Stomach (tissue), 9 donors: Measurements from ENCODE around the gene ARID1B. TPM values are rescaled to one million over a fixed set of nuclear protein-coding genes. Genes with fewer than 3 reads are reported as not detected.

Source experiments
- DNase-seq, 2 donors: peaks; one replicate each; pipeline versions ENCODE4 v3.0.0 to v3.0.0-alpha.2; 2013 to 2019
- H3K27ac ChIP-seq, 5 donors: fragments of 200-600 bp in 4 of 5; sonication (generic) in 4 of 5; one replicate each; pipeline ENCODE4 v1.5.1; 2013 to 2019; ENCODE audit warnings: mild to moderate bottlenecking in 1 of 5, moderate library complexity in 1 of 5
- H3K27me3 ChIP-seq, 3 donors: fragments of 200-600 bp; sonication (generic); one replicate each; pipeline ENCODE4 v1.5.1; 2017 to 2019; ENCODE audit warnings: mixed run types in 1 of 3
- H3K36me3 ChIP-seq, 4 donors: fragments of 200-600 bp; sonication (generic); 1 replicate in 3 of 4; 2 replicates in 1 of 4; pipeline ENCODE4 v1.5.1; 2016 to 2019
- H3K4me1 ChIP-seq, 4 donors: fragments of 200-600 bp; sonication (generic); one replicate each; pipeline ENCODE4 v1.5.1; 2016 to 2019
- H3K4me3 ChIP-seq, 4 donors: fragments of 200-600 bp; sonication (generic) in 3 of 4; one replicate each; pipeline ENCODE4 v1.5.1; 2016 to 2019; ENCODE audit warnings: mild to moderate bottlenecking in 1 of 4
- H3K9me3 ChIP-seq, 4 donors: fragments of 200-600 bp; sonication (generic); one replicate each; pipeline ENCODE4 v1.5.1; 2016 to 2019
- CTCF ChIP-seq, 7 experiments: fragments of 450-650 bp in 4 of 7; fragments of 200-600 bp in 3 of 7; sonication (generic) in 3 of 7; IDR thresholded peaks; one replicate each; pipeline ENCODE4 v1.5.1; 2016 to 2019; ENCODE audit warnings: antibody characterized with exemption in 7 of 7, control low read depth in 2 of 7, mild to moderate bottlenecking in 1 of 7
- EP300 ChIP-seq: sonication (generic); formaldehyde crosslinking; IDR thresholded peaks from one replicate; pipeline ENCODE4 v1.6.1; 2017; ENCODE audit warnings: antibody characterized with exemption
- POLR2A ChIP-seq, 4 donors: fragments of 450-650 bp; IDR thresholded peaks; one replicate each; pipeline ENCODE4 v1.6.1; 2016; ENCODE audit warnings: antibody characterized with exemption in 4 of 4, control low read depth in 2 of 4, mild to moderate bottlenecking in 1 of 4, moderate library complexity in 1 of 4
- POLR2AphosphoS5 ChIP-seq, 3 donors: sonication (generic); formaldehyde crosslinking; IDR thresholded peaks; one replicate each; pipeline ENCODE4 v1.6.1; 2016; ENCODE audit warnings: antibody characterized with exemption in 3 of 3
- WGBS, 5 donors: extraction: QIAGEN DNeasy Blood & Tissue Kit in 3 of 5; methylation state at CpG; one replicate each; pipeline versions ENCODE4 v1.1.5 to v1.1.7; 2013 to 2018; 5-methylcytosine and 5-hydroxymethylcytosine counted together
- intact Hi-C: fragments of 100-400 bp; cut with DNase I; formaldehyde crosslinking; loops from one replicate; pipeline ENCODE4 v1.15.1; 2023; ENCODE audit warnings: low total_unique reads
- polyA plus RNA-seq, 3 donors: library from polyadenylated mRNA; stranded (reverse); fragments of 200-250 nt; gene quantifications; one replicate each; pipeline ENCODE4 v1.2.3, GENCODE V29; 2013
- total RNA-seq, 5 donors: library from RNA; depleted of rRNA; stranded (reverse); fragments of >200 nt; gene quantifications; one replicate each; pipeline versions ENCODE4 v1.1.0 to v1.2.3, GENCODE V29; 2014 to 2016
- donor health status: healthy with polysubstance abuse.
- donor health status: Bipolar disorder and iron deficiency.
- donor health status: healthy.

Gene ARID1B
- total and polyA plus RNA-seq, 8 donors: 8.8 to 183 (median 48.3) TPM

GRCh38 chr6:157244780-157245179 lies 467.6 kb downstream of the ARID1B start:
- TF ChIP-seq POLR2A (IDR thresholded peaks at IDR 0.05): no peak
- no peak for TF ChIP-seq EP300
- TF ChIP-seq POLR2AphosphoS5 (IDR thresholded peaks at IDR 0.05): no peak
- no peak for TF ChIP-seq CTCF (IDR thresholded peaks at IDR 0.05)
- H3K4me1 ChIP-seq: peaks cover 11 to 38% (median 24%) of the 10 kb centered on the region in 4 donors
- H3K4me3 ChIP-seq: no peak overlapping the region
- peak overlapping the region in 2 of 5 donors; percentile 3 to 39 for H3K27ac ChIP-seq
- WGBS, 5 donors: 53 to 71% (median 58%) methylated on average over 4 of the region's 4 CpGs
- no peaks in the 10 kb centered on the region for H3K36me3 ChIP-seq
- no peaks in the 10 kb centered on the region for H3K9me3 ChIP-seq
- no peaks in the 10 kb centered on the region for H3K27me3 ChIP-seq
- intact Hi-C loops: no loop called here
- no peak for DNase-seq

GRCh38 chr6:157245436-157245835 lies 468.3 kb downstream of the ARID1B start:
- Histone ChIP-seq H3K4me3 (no peak overlapping the region), H3K36me3 (no peaks in the 10 kb centered on the region), H3K4me1 (peaks cover 7 to 32% (median 20%) of the 10 kb centered on the region in 4 donors), H3K9me3 (no peaks in the 10 kb centered on the region), H3K27ac (peak overlapping the region in 2 of 5 donors; percentile 36 to 39), H3K27me3 (no peaks in the 10 kb centered on the region)
- intact Hi-C loops: no loop called here
- DNase-seq: no peak
- TF ChIP-seq CTCF (IDR thresholded peaks at IDR 0.05) (no peak), POLR2A (IDR thresholded peaks at IDR 0.05) (no peak)
- 65 to 71% (median 68%) methylated on average over 12 to 13 of the region's 13 CpGs for WGBS, 5 donors

- Histone ChIP-seq H3K4me1 (peaks cover 0 to 25% (median 13%) of the 10 kb centered on the region in 4 donors), H3K36me3 (no peaks in the 10 kb centered on the region), H3K27ac (peak overlapping the region in 2 of 5 donors; percentile 14 to 36), H3K9me3 (no peaks in the 10 kb centered on the region), H3K27me3 (no peaks in the 10 kb centered on the region), H3K4me3 (no peak overlapping the region)
- DNase-seq: peak in 1 of 2 donors; percentile 51
- TF ChIP-seq EP300: no peak
- no peak for TF ChIP-seq CTCF (IDR thresholded peaks at IDR 0.05)
- TF ChIP-seq POLR2AphosphoS5 (IDR thresholded peaks at IDR 0.05): no peak
- no peak for TF ChIP-seq POLR2A (IDR thresholded peaks at IDR 0.05)
- intact Hi-C loops: no loop called here
- whole genome bisulfite sequencing, 5 donors: 84 to 94% (median 93%) methylated on average over 20 to 21 of the region's 21 CpGs
These were observed 469.0 kb downstream of the ARID1B start for GRCh38 chr6:157246048-157246630.

GRCh38 chr6:157246771-157247484 lies 469.8 kb downstream of the ARID1B start:
- Histone ChIP-seq H3K27ac (no peak overlapping the region), H3K36me3 (no peaks in the 10 kb centered on the region), H3K4me1 (peaks cover 0 to 18% (median 8%) of the 10 kb centered on the region in 4 donors), H3K4me3 (no peak overlapping the region), H3K27me3 (no peaks in the 10 kb centered on the region), H3K9me3 (no peaks in the 10 kb centered on the region)
- intact Hi-C loops: no loop called here
- no peak for DNase-seq
- whole genome bisulfite sequencing, 5 donors: 81 to 87% (median 85%) methylated on average over 8 to 14 of the region's 14 CpGs
- TF ChIP-seq CTCF (IDR thresholded peaks at IDR 0.05) (no peak), EP300 (no peak), POLR2A (IDR thresholded peaks at IDR 0.05) (no peak), POLR2AphosphoS5 (IDR thresholded peaks at IDR 0.05) (no peak)
